ENCODE results near the gene TIMP4. TPM values are rescaled to one million over a fixed set of nuclear protein-coding genes. Genes with fewer than 3 reads are reported as not detected.

TIMP4 gene
- total RNA-seq, 1 donor from 2014 or later, result 0.48 TPM

- Mint-ChIP-seq H3K27ac (no peak overlapping the region), H3K9me3 (no peaks in the 10 kb centered on the region), H3K4me3 (no peak overlapping the region), H3K36me3 (no peaks in the 10 kb centered on the region), H3K4me1 (ENCODE audit: unreplicated experiment) (no peaks in the 10 kb centered on the region), H3K27me3 (peaks cover 4% of the 10 kb centered on the region)
- DNase-seq (ENCODE audit: extremely low spot score, unreplicated experiment), result no peak
- TF ChIP-seq, protein P1, sequence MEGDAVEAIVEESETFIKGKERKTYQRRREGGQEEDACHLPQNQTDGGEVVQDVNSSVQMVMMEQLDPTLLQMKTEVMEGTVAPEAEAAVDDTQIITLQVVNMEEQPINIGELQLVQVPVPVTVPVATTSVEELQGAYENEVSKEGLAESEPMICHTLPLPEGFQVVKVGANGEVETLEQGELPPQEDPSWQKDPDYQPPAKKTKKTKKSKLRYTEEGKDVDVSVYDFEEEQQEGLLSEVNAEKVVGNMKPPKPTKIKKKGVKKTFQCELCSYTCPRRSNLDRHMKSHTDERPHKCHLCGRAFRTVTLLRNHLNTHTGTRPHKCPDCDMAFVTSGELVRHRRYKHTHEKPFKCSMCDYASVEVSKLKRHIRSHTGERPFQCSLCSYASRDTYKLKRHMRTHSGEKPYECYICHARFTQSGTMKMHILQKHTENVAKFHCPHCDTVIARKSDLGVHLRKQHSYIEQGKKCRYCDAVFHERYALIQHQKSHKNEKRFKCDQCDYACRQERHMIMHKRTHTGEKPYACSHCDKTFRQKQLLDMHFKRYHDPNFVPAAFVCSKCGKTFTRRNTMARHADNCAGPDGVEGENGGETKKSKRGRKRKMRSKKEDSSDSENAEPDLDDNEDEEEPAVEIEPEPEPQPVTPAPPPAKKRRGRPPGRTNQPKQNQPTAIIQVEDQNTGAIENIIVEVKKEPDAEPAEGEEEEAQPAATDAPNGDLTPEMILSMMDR (conservative IDR thresholded peaks at IDR 0.05), result no peak
Observed at GRCh38 chr3:12148183-12148940, 10.3 kb downstream of the TIMP4 start.

DNA sequence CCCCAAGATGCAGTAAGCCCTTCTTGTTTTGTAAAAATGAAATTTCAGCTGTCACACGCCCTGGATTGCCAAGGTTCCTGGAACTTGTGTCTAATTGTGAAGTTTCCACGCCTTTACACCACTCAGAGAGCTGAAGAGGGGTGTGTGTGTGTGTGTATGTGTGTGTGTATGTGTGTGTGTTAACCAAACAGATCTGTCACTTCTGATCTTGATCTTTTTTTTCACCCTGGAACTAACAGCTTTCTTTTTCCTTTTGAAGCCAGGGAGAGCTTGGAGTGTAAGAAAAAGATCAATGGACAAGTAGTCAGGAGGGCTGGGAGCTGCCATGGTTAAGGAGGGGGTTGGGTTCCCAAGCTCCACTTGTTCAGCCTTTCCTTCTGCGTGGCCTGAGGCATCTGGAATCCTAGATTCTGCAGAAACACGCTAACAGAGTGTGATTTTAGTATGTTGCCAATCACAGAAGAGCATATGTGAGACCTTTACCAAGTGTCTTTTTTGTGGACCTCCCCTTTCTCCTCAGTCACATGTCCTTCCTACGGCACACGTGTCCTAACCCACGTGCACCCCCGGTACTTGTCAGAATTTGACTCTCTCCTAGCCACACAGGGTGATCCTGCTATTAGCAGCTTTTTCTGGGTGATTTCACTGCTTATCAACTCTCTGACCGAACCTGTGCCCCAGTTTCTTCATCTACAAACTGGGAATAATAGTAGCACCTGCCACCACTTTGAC, 11.5 kb downstream of the TIMP4 start:
- no peaks in the 10 kb centered on the region for H3K36me3 Mint-ChIP-seq
- no peak overlapping the region for H3K27ac Mint-ChIP-seq
- DNase-seq (ENCODE audit: extremely low spot score, unreplicated experiment), result no peak
- H3K27me3 Mint-ChIP-seq, result no peaks in the 10 kb centered on the region
- no peaks in the 10 kb centered on the region for H3K9me3 Mint-ChIP-seq
- TF ChIP-seq, protein P1 (conservative IDR thresholded peaks at IDR 0.05), result no peak
- H3K4me3 Mint-ChIP-seq, result no peak overlapping the region
- no peaks in the 10 kb centered on the region for H3K4me1 Mint-ChIP-seq (ENCODE audit: unreplicated experiment)

DNA sequence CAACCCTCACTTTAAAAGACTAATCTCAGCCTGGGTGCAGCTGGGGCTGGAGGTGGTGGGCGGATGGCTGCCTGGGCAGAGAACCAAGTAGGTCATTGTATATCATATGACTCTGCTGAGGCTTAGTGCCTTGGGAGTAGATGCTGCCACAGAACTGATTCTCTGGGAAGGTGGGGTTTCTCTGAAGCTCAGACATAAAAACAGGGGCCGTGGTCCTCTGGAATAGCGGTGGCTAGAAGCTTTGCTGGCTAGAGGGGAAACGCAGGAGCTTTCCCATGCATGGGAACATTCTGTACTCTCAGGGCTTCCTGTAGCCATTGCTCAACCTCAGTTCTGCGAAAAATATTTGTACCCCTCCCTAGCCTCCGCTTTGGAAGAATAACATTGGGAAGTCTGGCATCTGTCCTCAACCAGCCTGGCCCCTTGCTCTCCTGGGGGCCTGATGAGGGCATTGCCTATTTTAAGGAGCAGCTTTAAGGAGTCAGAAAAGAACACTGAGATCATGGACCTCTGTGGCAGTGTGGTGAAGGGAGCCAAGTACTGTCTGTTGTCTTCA, 14.7 kb downstream of the TIMP4 start:
- no peak overlapping the region for H3K27ac Mint-ChIP-seq
- TF ChIP-seq, protein P1 (conservative IDR thresholded peaks at IDR 0.05), result no peak
- DNase-seq (ENCODE audit: extremely low spot score, unreplicated experiment), result no peak
- H3K36me3 Mint-ChIP-seq, result no peaks in the 10 kb centered on the region
- no peaks in the 10 kb centered on the region for H3K4me1 Mint-ChIP-seq (ENCODE audit: unreplicated experiment)
- no peaks in the 10 kb centered on the region for H3K27me3 Mint-ChIP-seq
- H3K9me3 Mint-ChIP-seq, result no peaks in the 10 kb centered on the region
- no peak overlapping the region for H3K4me3 Mint-ChIP-seq

GRCh38 chr3:12142476-12142875, 16.2 kb downstream of the TIMP4 start:
- TF ChIP-seq, protein P1 (conservative IDR thresholded peaks at IDR 0.05), result no peak
- H3K27me3 Mint-ChIP-seq, result no peaks in the 10 kb centered on the region
- no peaks in the 10 kb centered on the region for H3K4me1 Mint-ChIP-seq (ENCODE audit: unreplicated experiment)
- no peak for DNase-seq (ENCODE audit: extremely low spot score, unreplicated experiment)
- no peaks in the 10 kb centered on the region for H3K36me3 Mint-ChIP-seq
- H3K27ac Mint-ChIP-seq, result no peak overlapping the region
- no peak overlapping the region for H3K4me3 Mint-ChIP-seq
- H3K9me3 Mint-ChIP-seq, result no peaks in the 10 kb centered on the region

- Mint-ChIP-seq H3K27me3 (no peaks in the 10 kb centered on the region), H3K27ac (no peak overlapping the region), H3K4me3 (no peak overlapping the region), H3K9me3 (no peaks in the 10 kb centered on the region), H3K4me1 (ENCODE audit: unreplicated experiment) (no peaks in the 10 kb centered on the region), H3K36me3 (no peaks in the 10 kb centered on the region)
- DNase-seq (ENCODE audit: extremely low spot score, unreplicated experiment), result no peak
- TF ChIP-seq, protein P1 (conservative IDR thresholded peaks at IDR 0.05), result no peak
Observed at GRCh38 chr3:12141350-12141749, 17.4 kb downstream of the TIMP4 start.

Data from type B pancreatic cell (in vitro differentiated cells).